ENCODE measurements around the gene EVA1C.
"Not testable (repeated sequence)": the region's sequence is repeated elsewhere in the genome, so short reads cannot be mapped to it uniquely, and the experiment has no call there.

The EVA1C gene

GRCh38 chr21:32462564-32462963 lies 50.1 kb downstream of the EVA1C start:
- DNase-seq (ENCODE audit: low spot score) = not testable (repeated sequence)

- no peak for DNase-seq (ENCODE audit: low spot score)
Observed at GRCh38 chr21:32463367-32463766, 50.9 kb downstream of the EVA1C start.

GRCh38 chr21:32463889-32464300 lies 51.4 kb downstream of the EVA1C start:
- DNase-seq (ENCODE audit: low spot score) = peak; percentile 55

DNA sequence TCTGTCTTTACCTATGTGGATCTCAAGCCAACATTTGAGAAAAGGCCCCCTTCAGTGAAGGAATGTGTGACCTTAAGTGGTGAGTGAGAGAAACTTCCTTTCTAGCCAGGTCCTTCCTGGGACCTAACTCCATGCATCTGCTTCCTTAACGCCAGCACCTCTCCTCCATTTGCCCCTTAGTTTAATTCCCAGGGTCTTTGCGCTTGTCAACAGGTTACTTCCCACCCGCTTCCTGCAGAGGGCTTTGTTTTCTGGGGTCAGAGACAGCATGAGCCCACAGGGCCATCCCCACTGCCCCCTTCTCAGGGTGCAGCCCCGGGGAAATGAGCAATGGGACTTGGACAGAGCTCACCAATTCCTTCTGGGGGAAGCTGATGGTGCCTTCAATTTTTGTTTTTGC lies 54.8 kb downstream of the EVA1C start:
- no peak for DNase-seq (ENCODE audit: low spot score)

- DNase-seq (ENCODE audit: low spot score) = no peak
Observed at GRCh38 chr21:32468681-32469111, 56.2 kb downstream of the EVA1C start.

GRCh38 chr21:32469628-32470027 lies 57.1 kb downstream of the EVA1C start:
- no peak for DNase-seq (ENCODE audit: low spot score)

DNA sequence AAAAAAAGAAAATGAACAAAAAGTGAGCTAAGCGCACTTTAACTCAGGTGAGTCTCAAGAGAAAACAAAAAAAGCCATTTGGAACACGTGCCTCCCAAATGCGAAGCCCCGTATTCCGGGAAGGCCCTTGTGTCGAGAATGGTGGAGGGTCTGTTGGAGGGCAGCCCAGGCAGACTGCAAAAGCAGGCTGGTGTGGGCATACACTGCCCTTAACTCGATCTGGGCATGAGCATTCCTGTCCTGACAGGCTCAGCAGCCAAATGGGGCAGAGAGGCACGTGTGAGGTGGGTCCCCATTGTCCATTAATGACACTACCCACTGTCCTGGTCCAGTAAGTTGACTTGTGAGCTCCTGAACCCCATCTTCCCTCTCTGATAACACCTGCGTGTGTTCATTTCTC lies 57.7 kb downstream of the EVA1C start:
- DNase-seq (ENCODE audit: low spot score) = no peak

- no peak for DNase-seq (ENCODE audit: low spot score)
Observed at GRCh38 chr21:32472890-32473765, 60.6 kb downstream of the EVA1C start.

GRCh38 chr21:32474179-32475059 lies 61.9 kb downstream of the EVA1C start:
- no peak for DNase-seq (ENCODE audit: low spot score)

GRCh38 chr21:32475162-32475812 lies 62.8 kb downstream of the EVA1C start:
- DNase-seq (ENCODE audit: low spot score) = peak; percentile 48

GRCh38 chr21:32476661-32477423 lies 64.3 kb downstream of the EVA1C start:
- DNase-seq (ENCODE audit: low spot score) = no peak

GRCh38 chr21:32477424-32477745 lies 64.9 kb downstream of the EVA1C start:
- no peak for DNase-seq (ENCODE audit: low spot score)

GRCh38 chr21:32481875-32482408 lies 69.4 kb downstream of the EVA1C start:
- no peak for DNase-seq (ENCODE audit: low spot score)

- DNase-seq (ENCODE audit: low spot score) = no peak
Observed at GRCh38 chr21:32482565-32483292, 70.2 kb downstream of the EVA1C start.

DNA sequence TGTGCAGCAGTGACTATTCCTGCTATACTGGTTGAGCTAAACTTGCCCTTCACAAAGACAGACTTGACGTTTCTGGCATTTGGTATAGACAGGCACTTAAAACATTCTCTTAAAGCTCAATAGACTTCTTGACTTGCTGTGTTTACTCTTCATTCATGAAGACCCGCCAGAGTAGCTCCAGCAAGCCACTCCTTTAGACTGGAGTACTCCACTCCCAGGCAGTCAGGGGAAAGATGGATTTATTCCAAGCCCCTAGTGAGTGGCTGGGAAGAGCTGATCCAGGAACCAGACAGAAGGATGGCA lies 70.7 kb downstream of the EVA1C start:
- no peak for DNase-seq (ENCODE audit: low spot score)

GRCh38 chr21:32484706-32485380 lies 72.3 kb downstream of the EVA1C start:
- no peak for DNase-seq (ENCODE audit: low spot score)

DNA sequence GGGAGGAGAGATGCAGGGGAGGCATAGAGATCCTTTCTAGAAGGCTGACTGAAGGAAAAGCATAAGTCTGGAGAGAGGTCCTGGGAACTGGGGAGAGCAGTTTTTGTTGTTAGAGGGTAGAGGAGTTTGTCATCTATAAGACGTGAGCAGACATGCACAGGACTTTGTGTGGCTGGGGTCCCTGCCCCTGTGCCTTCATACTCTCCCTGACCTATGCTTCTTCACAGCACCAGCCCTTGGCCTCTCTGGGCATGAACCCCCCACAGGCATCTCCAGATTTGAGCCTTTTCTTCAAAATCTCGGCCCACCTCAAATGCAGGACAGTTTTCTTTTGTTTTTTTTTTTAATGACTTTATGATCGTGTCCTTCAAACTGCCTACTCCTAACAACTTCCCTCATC lies 79.9 kb downstream of the EVA1C start:
- no peak for DNase-seq (ENCODE audit: low spot score)

DNA sequence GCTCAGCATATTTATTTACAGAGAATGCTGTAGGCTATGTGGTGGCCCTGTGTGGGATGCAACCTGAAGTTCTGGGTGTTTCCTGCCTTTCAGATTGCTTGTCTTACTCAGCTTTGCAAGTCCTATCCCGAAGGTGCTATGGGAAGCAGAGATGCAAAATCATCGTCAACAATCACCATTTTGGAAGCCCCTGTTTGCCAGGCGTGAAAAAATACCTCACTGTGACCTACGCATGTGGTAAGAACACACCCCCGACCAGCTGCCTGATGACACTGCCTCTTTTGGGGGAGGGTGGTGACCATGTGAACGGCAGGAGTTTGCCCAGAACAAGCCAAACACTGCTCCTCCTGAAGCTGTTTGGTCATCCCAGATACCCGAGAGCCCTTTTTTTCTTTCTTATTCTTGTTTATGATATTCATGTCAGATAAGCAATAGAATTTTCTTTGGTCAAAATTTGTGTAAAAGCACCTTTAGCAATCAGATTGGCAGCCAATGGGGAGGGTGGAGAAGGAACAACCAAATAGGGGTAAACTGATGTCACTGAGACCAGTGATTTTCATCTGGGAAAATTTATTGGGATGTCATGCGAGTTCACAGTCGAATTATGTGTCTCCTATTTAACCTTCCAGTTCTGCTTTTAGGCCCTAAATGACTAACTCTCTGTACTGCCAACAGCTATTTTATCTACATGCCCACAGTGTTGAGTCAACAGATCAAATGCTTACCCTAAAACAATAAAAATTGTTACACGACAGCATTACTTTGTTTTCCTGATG lies 82.6 kb downstream of the EVA1C start:
- no peak for DNase-seq (ENCODE audit: low spot score)

DNA sequence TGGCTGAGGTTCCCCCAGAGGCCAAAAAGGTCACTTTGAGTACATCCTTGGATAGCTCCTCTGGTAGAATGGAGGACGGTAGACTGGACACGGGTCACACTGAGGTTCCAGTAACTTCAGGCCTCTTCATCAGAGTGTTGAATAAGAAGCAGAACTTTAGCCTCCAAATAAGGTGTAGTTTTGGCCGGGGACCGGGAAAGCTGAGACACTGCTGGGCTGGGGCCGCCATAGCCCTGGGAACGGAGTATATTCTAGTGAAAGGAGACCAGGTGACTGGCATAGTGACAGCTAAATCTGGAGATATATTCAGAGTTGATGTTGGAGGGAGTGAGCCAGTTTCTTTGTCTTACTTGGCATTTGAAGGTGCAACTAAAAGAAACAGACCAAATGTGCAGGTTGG lies 84.1 kb downstream of the EVA1C start:
- DNase-seq (ENCODE audit: low spot score) = no peak

Measured in AG08396 (cell line).